Adrenal gland (tissue), 5 donors: ENCODE data around the gene GNS.

Experiments
- POLR2A ChIP-seq, 2 donors: fragments of 450-650 bp; IDR thresholded peaks; one replicate each; pipeline ENCODE4 v1.6.1; 2017; ENCODE audit warnings: antibody characterized with exemption in 2 of 2, mild to moderate bottlenecking in 2 of 2, moderate library complexity in 1 of 2
- TF ChIP-seq, protein P1 (sequence below), 6 experiments: fragments of 450-650 bp in 4 of 6; fragments of 200-600 bp in 2 of 6; sonication (generic) in 1 of 6; IDR thresholded peaks; 1 replicate in 5 of 6; 2 replicates in 1 of 6; pipeline versions ENCODE4 v1.5.1 to v1.8.0; 2016 to 2021; ENCODE audit warnings: antibody characterized with exemption in 6 of 6, mild to moderate bottlenecking in 2 of 6, moderate library complexity in 1 of 6
- donor health status: DM: no; HTN: no; CAD: no.

DNA sequence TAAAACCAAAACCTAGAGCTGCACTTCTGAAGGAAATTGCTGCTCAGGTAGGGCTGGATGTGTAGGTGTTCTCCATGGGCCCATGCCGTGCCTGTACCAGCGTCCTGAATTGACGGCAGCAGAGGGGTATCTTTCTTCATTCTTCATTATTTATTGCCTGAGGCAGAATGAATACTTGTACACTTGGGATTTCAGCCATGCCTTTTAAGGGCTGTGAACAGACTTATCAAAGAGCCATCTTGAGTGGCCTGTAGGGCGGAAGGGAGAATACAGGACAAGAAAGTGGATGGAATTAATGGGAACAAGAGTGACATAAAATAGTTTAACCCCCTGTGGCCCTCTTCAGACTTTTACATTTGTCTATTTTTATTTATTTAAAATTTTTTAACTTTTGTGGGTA, 87.5 kb downstream of the GNS start:
- TF ChIP-seq, protein P1, sequence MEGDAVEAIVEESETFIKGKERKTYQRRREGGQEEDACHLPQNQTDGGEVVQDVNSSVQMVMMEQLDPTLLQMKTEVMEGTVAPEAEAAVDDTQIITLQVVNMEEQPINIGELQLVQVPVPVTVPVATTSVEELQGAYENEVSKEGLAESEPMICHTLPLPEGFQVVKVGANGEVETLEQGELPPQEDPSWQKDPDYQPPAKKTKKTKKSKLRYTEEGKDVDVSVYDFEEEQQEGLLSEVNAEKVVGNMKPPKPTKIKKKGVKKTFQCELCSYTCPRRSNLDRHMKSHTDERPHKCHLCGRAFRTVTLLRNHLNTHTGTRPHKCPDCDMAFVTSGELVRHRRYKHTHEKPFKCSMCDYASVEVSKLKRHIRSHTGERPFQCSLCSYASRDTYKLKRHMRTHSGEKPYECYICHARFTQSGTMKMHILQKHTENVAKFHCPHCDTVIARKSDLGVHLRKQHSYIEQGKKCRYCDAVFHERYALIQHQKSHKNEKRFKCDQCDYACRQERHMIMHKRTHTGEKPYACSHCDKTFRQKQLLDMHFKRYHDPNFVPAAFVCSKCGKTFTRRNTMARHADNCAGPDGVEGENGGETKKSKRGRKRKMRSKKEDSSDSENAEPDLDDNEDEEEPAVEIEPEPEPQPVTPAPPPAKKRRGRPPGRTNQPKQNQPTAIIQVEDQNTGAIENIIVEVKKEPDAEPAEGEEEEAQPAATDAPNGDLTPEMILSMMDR (IDR thresholded peaks at IDR 0.05), result no peak
- TF ChIP-seq POLR2A (IDR thresholded peaks at IDR 0.05), result no peak
